HepG2 (cell line): ENCODE measurements around the gene MTMR3. TPM values are rescaled to one million over a fixed set of nuclear protein-coding genes. Genes with fewer than 3 reads are reported as not detected.

Experiments
- ATAC-seq: fragments of 200-7000 bp; cut with Tn5 transposase; 3 replicates; pipeline ENCODE4 v1.9.1; 2020; ENCODE audit warnings: mild to moderate bottlenecking, moderate library complexity
- BruUV-seq: library from RNA; stranded (reverse); fragments of 400-500 nt; replicated peaks from 2 replicates; lab custom pipeline; 2021; lab: Mats Ljungman, UMichigan
- CTCF ChIA-PET: fragments of 300-600 bp; formaldehyde crosslinking; extraction: SDS; loops from one replicate; lab custom pipeline; 2021; ENCODE audit warnings: low total read pairs, inconsistent platforms, low intra/inter-chr PET ratio; lab: Yijun Ruan, JAX
- POLR2A ChIA-PET: fragments of 350-600 bp; sonication (Branson Sonifier 250); formaldehyde crosslinking; loops from one replicate; lab custom pipeline; 2020; ENCODE audit warnings: antibody characterized with exemption, inconsistent platforms; lab: Yijun Ruan, JAX
- DNase-seq: peaks from one replicate; pipeline ENCODE4 v3.0.0-alpha.2; 2015; ENCODE audit warnings: low spot score
- FAIRE-seq: peaks from 3 replicates; lab custom pipeline; 2011; peaks lifted over from hg19 to GRCh38; lab: Jason Lieb, UNC
- H2AFZ ChIP-seq: one replicate; pipeline ENCODE4 v1.6.1; 2011; ENCODE audit warnings: low read length, inconsistent platforms
- H3K27ac ChIP-seq: fragments of 300-600 bp; 3 replicates; pipeline ENCODE4 v1.8.0; 2011; ENCODE audit warnings: mixed run types, mild to moderate bottlenecking, mixed read lengths, low read length, inconsistent platforms; ENCODE audit not compliant: insufficient read depth; ENCODE audit errors: extremely low read length
- H3K27me3 ChIP-seq, 2 experiments: fragments of 200-600 bp in 1 of 2; 2 replicates in 1 of 2; 3 replicates in 1 of 2; pipeline versions ENCODE4 v1.6.0 to v1.8.0; 2011; ENCODE audit warnings: low read length in 2 of 2, mild to moderate bottlenecking in 2 of 2, moderate library complexity in 2 of 2, inconsistent platforms in 1 of 2; ENCODE audit not compliant: insufficient read depth in 2 of 2, control insufficient read depth in 1 of 2
- H3K36me3 ChIP-seq, 2 experiments: fragments of 200-600 bp in 1 of 2; replicated peaks in 1 of 2; 2 replicates in 1 of 2; 3 replicates in 1 of 2; pipeline versions ENCODE4 v1.5.1 to v1.8.0; 2011; ENCODE audit warnings: low read length in 2 of 2, inconsistent platforms in 1 of 2; ENCODE audit not compliant: insufficient read depth in 2 of 2, control insufficient read depth in 1 of 2
- H3K4me1 ChIP-seq: 2 replicates; pipeline ENCODE4 v1.5.1; 2012; ENCODE audit warnings: low read length, inconsistent platforms; ENCODE audit not compliant: insufficient read depth
- H3K4me2 ChIP-seq: 2 replicates; pipeline ENCODE4 v1.6.0; 2011; ENCODE audit warnings: low read depth, low read length, inconsistent platforms
- H3K4me3 ChIP-seq, 3 experiments: fragments of 200-600 bp in 1 of 3; sonication (generic), shearing (Covaris generic) in 1 of 3; replicated peaks in 1 of 3; 2 replicates each; pipeline ENCODE4 v1.5.1; 2011 to 2016; ENCODE audit warnings: low read length in 3 of 3, inconsistent platforms in 2 of 3, low read depth in 2 of 3, mild to moderate bottlenecking in 2 of 3, control low read depth in 1 of 3, mixed read lengths in 1 of 3; ENCODE audit not compliant: insufficient read depth in 1 of 3
- H3K79me2 ChIP-seq: one replicate; pipeline ENCODE4 v1.6.1; 2011; ENCODE audit warnings: low read length, inconsistent platforms; ENCODE audit not compliant: insufficient read depth
- H3K9ac ChIP-seq: 2 replicates; pipeline ENCODE4 v1.6.0; 2011; ENCODE audit warnings: mild to moderate bottlenecking, low read depth, low read length, inconsistent platforms; ENCODE audit not compliant: insufficient read depth
- H3K9me3 ChIP-seq: 2 replicates; pipeline ENCODE4 v1.5.1; 2012; ENCODE audit warnings: mild to moderate bottlenecking, low read length
- H4K20me1 ChIP-seq: 2 replicates; pipeline ENCODE4 v1.6.0; 2011; ENCODE audit warnings: inconsistent platforms, mild to moderate bottlenecking, low read length, moderate library complexity; ENCODE audit not compliant: insufficient read depth
- BORCS8-MEF2B ChIP-seq: sonication (generic); formaldehyde crosslinking; IDR thresholded peaks from 2 replicates; pipeline ENCODE4 v1.8.0; 2022; ENCODE audit warnings: mild to moderate bottlenecking, missing genetic modification reagents
- HCFC1 ChIP-seq: fragments of 150-350 bp; IDR thresholded peaks from 2 replicates; pipeline ENCODE4 v1.6.1; 2014; ENCODE audit warnings: low read depth, low read length
- NCOA5 ChIP-seq: sonication (generic); formaldehyde crosslinking; IDR thresholded peaks from 2 replicates; pipeline ENCODE4 v1.4.0; 2020; ENCODE audit warnings: missing genetic modification reagents
- SALL2 ChIP-seq: sonication (generic); formaldehyde crosslinking; IDR thresholded peaks from 2 replicates; pipeline ENCODE4 v1.8.1; 2023; ENCODE audit warnings: mild to moderate bottlenecking, missing genetic modification reagents, inconsistent platforms
- ZNF441 ChIP-seq: sonication (generic); formaldehyde crosslinking; IDR thresholded peaks from 2 replicates; pipeline ENCODE4 v1.7.0; 2021; ENCODE audit warnings: missing genetic modification reagents, borderline replicate concordance
- ZNF747 ChIP-seq: sonication (generic); formaldehyde crosslinking; IDR thresholded peaks from 2 replicates; pipeline ENCODE4 v1.8.1; 2023; ENCODE audit warnings: missing genetic modification reagents, mild to moderate bottlenecking, borderline replicate concordance
- ZNF83 ChIP-seq: sonication (generic); formaldehyde crosslinking; IDR thresholded peaks from 2 replicates; pipeline ENCODE4 v1.4.0; 2020; ENCODE audit warnings: missing genetic modification reagents, mild to moderate bottlenecking, borderline replicate concordance
- ZNF850 ChIP-seq: sonication (generic); formaldehyde crosslinking; conservative IDR thresholded peaks from 2 replicates; pipeline ENCODE4 v1.9.0; 2021; ENCODE audit warnings: mild to moderate bottlenecking, missing genetic modification reagents
- WGBS: methylation state at CpG from one replicate; pipeline ENCODE4 v1.1.6; 2017; ENCODE audit warnings: low lambda C conversion rate; 5-methylcytosine and 5-hydroxymethylcytosine counted together
- in situ Hi-C: cut with HindIII; loops from 2 replicates; pipeline ENCODE4 v1.10.0; 2017; ENCODE audit warnings: low pct_unique_long_range_greater_than_20kb; ENCODE audit not compliant: extremely low pct_ligation_motif_present
- intact Hi-C: fragments of 100-400 bp; cut with micrococcal nuclease; formaldehyde crosslinking; loops from one replicate; pipeline ENCODE4 v1.10.0; 2022; ENCODE audit not compliant: unreplicated experiment
- polyA plus RNA-seq, 8 experiments: library from polyadenylated mRNA; depleted of rRNA in 3 of 8; stranded (reverse) in 7 of 8; unstranded in 1 of 8; fragments of >200 nt; fragmentation: Illumina TruSeq in 4 of 8; extraction: Trizol in 4 of 8; gene quantifications; 2 replicates each; pipeline versions ENCODE4 v1.2.1 to v1.2.3, GENCODE V29; 2011 to 2016; ENCODE audit warnings: low read depth in 4 of 8, missing spikeins in 1 of 8, mixed read lengths in 1 of 8; ENCODE audit not compliant: insufficient read depth in 1 of 8
- total RNA-seq, 5 experiments: library from RNA; depleted of rRNA; stranded (reverse); fragments of >200 nt; fragmentation: Illumina TruSeq; extraction: Trizol; gene quantifications; 2 replicates each; pipeline ENCODE4 v1.2.3, GENCODE V29; 2016; ENCODE audit warnings: low read depth in 1 of 5
- TF ChIP-seq, protein P1 (sequence below): sonication (generic); IDR thresholded peaks from 2 replicates; pipeline ENCODE4 v1.6.1; 2016; ENCODE audit warnings: low read depth, borderline replicate concordance

The MTMR3 gene
- total and polyA plus RNA-seq, 2 of the 13 experiments (the other 11 are each of a cell fraction or from before 2014, with no cell fraction given): 12.6 to 24.8 TPM

DNA sequence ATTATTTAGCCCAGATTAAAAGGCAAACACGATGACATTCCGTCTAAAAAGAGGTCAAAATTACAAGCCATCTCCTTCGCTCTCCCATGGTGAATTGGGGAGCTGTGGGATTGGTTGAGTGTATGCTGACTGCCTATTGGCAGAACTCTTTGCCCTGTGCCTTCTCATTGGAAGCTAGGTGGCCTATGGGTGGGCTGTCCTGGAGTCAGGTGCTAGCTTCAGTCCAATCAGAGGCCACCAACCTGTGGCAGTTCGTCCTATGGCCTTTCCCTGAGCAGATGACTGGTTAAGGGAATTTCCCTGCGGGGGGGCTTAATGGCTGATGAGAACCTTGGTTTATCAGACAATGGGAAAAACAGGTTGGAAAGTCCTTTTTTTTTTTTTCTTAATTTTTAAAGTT lies 3.2 kb upstream of the MTMR3 start (continued):
- no peak for TF ChIP-seq NCOA5 (CRISPR knock-in tag)

DNA sequence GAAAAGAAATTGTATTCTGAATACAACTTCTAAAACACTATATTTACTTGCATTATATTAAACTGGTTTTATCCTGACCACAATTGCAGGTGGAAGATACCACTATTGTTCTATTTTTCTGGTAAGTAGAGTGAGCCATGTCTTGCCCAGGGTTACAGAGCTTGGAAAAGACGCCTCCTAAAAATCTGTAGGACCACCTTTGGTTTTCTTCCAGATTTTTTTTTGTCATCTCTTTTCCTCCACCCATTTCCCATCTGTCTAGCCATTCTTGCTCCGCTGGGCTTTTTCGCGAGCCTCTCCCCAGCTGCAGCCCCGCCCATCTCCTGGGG lies 294 bp upstream of the MTMR3 start:
- peak overlapping the region; percentile 54 for H3K4me2 ChIP-seq
- no peak overlapping the region for H3K9ac ChIP-seq
- POLR2A ChIA-PET: interaction anchor here (1.0 to 2.5 kb wide), 8 partner anchors 10 to 122 kb away, joined by 3 to 19 read pairs (median 6); partner anchors contain the start of gene ASCC2
- peaks cover 40% of the 10 kb centered on the region for H3K79me2 ChIP-seq
- BruUV-seq: no TSS peak
- peaks cover 39% of the 10 kb centered on the region for H3K4me1 ChIP-seq
- TF ChIP-seq, protein P1, sequence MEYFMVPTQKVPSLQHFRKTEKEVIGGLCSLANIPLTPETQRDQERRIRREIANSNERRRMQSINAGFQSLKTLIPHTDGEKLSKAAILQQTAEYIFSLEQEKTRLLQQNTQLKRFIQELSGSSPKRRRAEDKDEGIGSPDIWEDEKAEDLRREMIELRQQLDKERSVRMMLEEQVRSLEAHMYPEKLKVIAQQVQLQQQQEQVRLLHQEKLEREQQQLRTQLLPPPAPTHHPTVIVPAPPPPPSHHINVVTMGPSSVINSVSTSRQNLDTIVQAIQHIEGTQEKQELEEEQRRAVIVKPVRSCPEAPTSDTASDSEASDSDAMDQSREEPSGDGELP: peak; percentile 38; the same call in 1 of the 2 replicates
- 0 out of 2 replicates have a peak, but pooled peaks have one; percentile 8 for TF ChIP-seq SALL2 (CRISPR knock-in tag)
- TF ChIP-seq HCFC1: no peak
- no peak for TF ChIP-seq ZNF441 (CRISPR knock-in tag)
- TF ChIP-seq ZNF850 (CRISPR knock-in tag): 0 out of 2 replicates have a peak, but pooled peaks have one; percentile 25
- no peak for TF ChIP-seq ZNF83
- no peak for TF ChIP-seq BORCS8-MEF2B (CRISPR knock-in tag)
- 0 out of 2 replicates have a peak, but pooled peaks have one; percentile 9 for TF ChIP-seq ZNF747 (CRISPR knock-in tag)
- TF ChIP-seq, all 625 proteins: peak for 4
- Histone ChIP-seq H3K27me3 (0 out of 5 replicates have a peak, but pooled peaks cover 0 to 1% of the 10 kb centered on the region in 2 experiments), H3K27ac (no peak overlapping the region), H3K9me3 (no peaks in the 10 kb centered on the region), H4K20me1 (peaks cover 10% of the 10 kb centered on the region), H3K36me3 (no peaks in the 10 kb centered on the region), H2AFZ (no peak overlapping the region), H3K4me3 (peak overlapping the region in 2 of 3 experiments; percentile 24 to 95; a peak in 2 of 6 replicates)
- in situ Hi-C loops: no loop called here
- ATAC-seq (peak; percentile 77; the same call in 2 of the 3 replicates), DNase-seq (no peak), FAIRE-seq (no peak)
- under 1% methylated on average over 5 of the region's 5 CpGs for WGBS
- CTCF ChIA-PET: interaction anchor here (1.3 kb wide), 1 partner anchor 123 kb away, joined by 5 read pairs; no protein-coding TSS in a partner anchor
- intact Hi-C loops: loop anchor here (2.0 to 10.0 kb wide), 2 partner anchors 112 to 116 kb away; partner anchors contain the start of genes UQCR10 and ZMAT5
